Mesendoderm (in vitro differentiated cells): Measurements from ENCODE around the gene TNS1.

Experiments used
- DNase-seq: peaks from one replicate; pipeline ENCODE4 v3.0.0; 2013
- H2AK5ac ChIP-seq: 2 replicates; pipeline ENCODE4 v1.6.1; 2013; ENCODE audit warnings: low read length, inconsistent platforms
- H2BK120ac ChIP-seq: 2 replicates; pipeline ENCODE4 v1.6.1; 2013; ENCODE audit warnings: low read depth, mild to moderate bottlenecking, low read length, moderate library complexity, mixed read lengths
- H2BK15ac ChIP-seq: replicated peaks from 2 replicates; pipeline ENCODE4 v1.6.1; 2013; ENCODE audit warnings: low read depth, mild to moderate bottlenecking, moderate library complexity
- H2BK5ac ChIP-seq: 2 replicates; pipeline ENCODE4 v1.6.1; 2013; ENCODE audit warnings: low read length, inconsistent platforms
- H3K18ac ChIP-seq: 2 replicates; pipeline ENCODE4 v1.6.1; 2013; ENCODE audit warnings: mild to moderate bottlenecking, low read length, mixed read lengths
- H3K23ac ChIP-seq: one replicate; pipeline ENCODE4 v1.6.1; 2013; ENCODE audit warnings: low read length
- H3K27ac ChIP-seq: 2 replicates; pipeline ENCODE4 v1.5.1; 2013; ENCODE audit warnings: low read depth, mild to moderate bottlenecking, inconsistent platforms, low read length, moderate library complexity
- H3K27me3 ChIP-seq: 2 replicates; pipeline ENCODE4 v1.6.1; 2013; ENCODE audit warnings: low read length, control low read depth, mild to moderate bottlenecking, inconsistent platforms; ENCODE audit not compliant: insufficient read depth, poor library complexity
- H3K36me3 ChIP-seq: 2 replicates; pipeline ENCODE4 v1.6.1; 2013; ENCODE audit warnings: low read length, inconsistent platforms; ENCODE audit not compliant: control insufficient read depth, insufficient read depth
- H3K4ac ChIP-seq: one replicate; pipeline ENCODE4 v1.6.1; 2013; ENCODE audit warnings: low read depth, mild to moderate bottlenecking, low read length, moderate library complexity
- H3K4me1 ChIP-seq: 2 replicates; pipeline ENCODE4 v1.6.1; 2013; ENCODE audit warnings: low read depth, low read length, inconsistent platforms; ENCODE audit not compliant: control insufficient read depth
- H3K4me2 ChIP-seq: 2 replicates; pipeline ENCODE4 v1.6.1; 2013; ENCODE audit warnings: low read length
- H3K4me3 ChIP-seq: 2 replicates; pipeline ENCODE4 v1.5.1; 2013; ENCODE audit warnings: mild to moderate bottlenecking, low read length
- H3K56ac ChIP-seq: one replicate; pipeline ENCODE4 v1.6.1; 2013; ENCODE audit warnings: low read length
- H3K79me1 ChIP-seq: 2 replicates; pipeline ENCODE4 v1.6.1; 2013; ENCODE audit warnings: low read length, inconsistent platforms
- H3K79me2 ChIP-seq: 2 replicates; pipeline ENCODE4 v1.6.1; 2013; ENCODE audit warnings: mild to moderate bottlenecking, low read length; ENCODE audit not compliant: control insufficient read depth, insufficient read depth
- H3K9ac ChIP-seq: 2 replicates; pipeline ENCODE4 v1.6.1; 2013; ENCODE audit warnings: low read length, inconsistent platforms
- H4K5ac ChIP-seq: one replicate; pipeline ENCODE4 v1.6.1; 2013; ENCODE audit warnings: low read length
- H4K8ac ChIP-seq: one replicate; pipeline ENCODE4 v1.6.1; 2013; ENCODE audit warnings: low read depth, mild to moderate bottlenecking, control low read depth, low read length, moderate library complexity
- WGBS: extraction: QIAGEN DNeasy Blood & Tissue Kit; methylation state at CpG from one replicate; pipeline ENCODE4 v1.1.7; 2013; ENCODE audit warnings: low lambda C conversion rate, missing lambda C conversion rate; ENCODE audit not compliant: insufficient coverage; ENCODE audit errors: extremely low coverage; 5-methylcytosine and 5-hydroxymethylcytosine counted together

Gene TNS1

DNA sequence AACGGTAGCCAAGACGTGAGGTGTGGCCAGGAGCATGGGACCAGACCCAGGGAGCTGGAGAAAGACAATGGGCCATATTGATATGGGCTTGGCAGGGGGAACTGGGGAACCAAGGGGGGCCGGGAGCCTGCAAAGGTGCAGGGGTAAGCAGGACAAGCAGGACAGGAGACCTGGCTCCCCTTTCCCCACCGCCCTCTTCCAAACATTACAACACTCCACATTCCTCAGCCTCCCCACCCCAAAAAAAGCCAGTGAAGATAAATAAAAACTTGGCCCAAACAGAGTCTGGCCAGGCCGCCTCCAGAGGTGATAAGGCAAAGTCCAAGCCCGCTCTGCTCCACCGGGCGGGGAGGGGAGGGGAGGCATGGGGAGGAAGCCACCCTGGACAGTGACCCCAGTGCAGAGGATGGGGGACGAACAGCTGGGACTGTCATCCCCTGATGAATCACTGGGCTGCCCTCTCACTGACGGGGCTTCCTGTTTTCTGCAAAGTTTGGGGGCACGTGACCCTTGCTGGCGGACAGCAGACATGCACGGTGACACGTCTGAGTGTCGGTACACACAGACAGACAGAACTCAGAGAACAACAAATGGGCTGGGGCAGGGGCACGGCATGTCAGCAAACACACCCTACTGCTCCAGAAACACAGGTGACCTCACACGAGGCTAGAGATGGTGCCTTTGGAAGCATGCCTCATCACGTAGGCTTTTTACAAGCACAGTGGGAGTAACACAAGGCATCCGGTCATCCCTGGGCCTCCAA is 100.2 kb downstream of the TNS1 start:
- Histone ChIP-seq H2BK120ac (no peak overlapping the region), H3K4ac (no peak overlapping the region), H4K8ac (no peak overlapping the region), H3K18ac (no peak overlapping the region), H3K79me2 (no peaks in the 10 kb centered on the region), H3K56ac (no peak overlapping the region), H4K5ac (no peak overlapping the region), H2BK15ac (no peak overlapping the region), H3K27me3 (no peaks in the 10 kb centered on the region), H3K4me3 (no peak overlapping the region), H3K23ac (no peak overlapping the region), H3K4me2 (no peak overlapping the region), H3K9ac (no peak overlapping the region), H3K36me3 (no peaks in the 10 kb centered on the region), H2AK5ac (no peak overlapping the region), H3K79me1 (no peaks in the 10 kb centered on the region), H3K4me1 (no peaks in the 10 kb centered on the region), H3K27ac (no peak overlapping the region), H2BK5ac (no peak overlapping the region)
- no CpG with 5 or more reads among the region's 19 CpGs for WGBS
- DNase-seq = peak; percentile 52

DNA sequence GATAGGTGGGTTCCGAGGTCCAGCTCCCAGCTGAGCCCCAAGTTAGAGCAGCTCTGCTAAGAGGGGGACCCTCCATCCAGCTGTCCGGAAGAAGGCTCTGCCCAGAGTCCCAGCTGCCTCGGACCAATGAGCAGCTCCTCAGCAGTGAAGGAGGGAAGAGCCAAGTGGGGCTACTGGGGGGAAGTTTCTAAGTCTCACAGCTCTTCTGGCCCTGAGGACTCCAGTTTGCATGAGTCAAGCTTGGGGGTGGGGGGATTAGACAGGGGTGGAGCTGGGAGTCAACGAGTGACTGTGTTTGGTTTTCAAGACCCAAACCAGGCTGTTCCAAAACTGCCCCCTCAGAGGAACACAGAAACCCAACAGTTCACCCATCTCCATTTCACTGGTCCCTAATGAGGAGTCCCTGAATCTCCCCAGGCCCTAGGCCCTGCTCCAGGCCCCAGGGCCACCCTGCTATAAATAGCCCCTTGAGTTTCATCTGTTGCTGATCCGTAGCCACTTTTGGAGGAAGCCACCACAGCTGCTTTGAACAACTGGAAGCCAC is 100.9 kb downstream of the TNS1 start:
- no peak overlapping the region for H4K5ac ChIP-seq
- H3K9ac ChIP-seq = no peak overlapping the region
- H3K79me2 ChIP-seq = no peaks in the 10 kb centered on the region
- no peaks in the 10 kb centered on the region for H3K27me3 ChIP-seq
- no peak overlapping the region for H3K4me2 ChIP-seq
- no peak overlapping the region for H2BK5ac ChIP-seq
- no peak overlapping the region for H2BK120ac ChIP-seq
- no peak overlapping the region for H3K56ac ChIP-seq
- no peak overlapping the region for H2AK5ac ChIP-seq
- no CpG with 5 or more reads among the region's 5 CpGs for WGBS
- H3K4me1 ChIP-seq = no peaks in the 10 kb centered on the region
- no peaks in the 10 kb centered on the region for H3K79me1 ChIP-seq
- H3K23ac ChIP-seq = no peak overlapping the region
- H2BK15ac ChIP-seq = no peak overlapping the region
- no peak overlapping the region for H3K18ac ChIP-seq
- no peak overlapping the region for H4K8ac ChIP-seq
- no peaks in the 10 kb centered on the region for H3K36me3 ChIP-seq
- H3K4me3 ChIP-seq = no peak overlapping the region
- no peak overlapping the region for H3K27ac ChIP-seq
- no peak for DNase-seq
- H3K4ac ChIP-seq = no peak overlapping the region

DNA sequence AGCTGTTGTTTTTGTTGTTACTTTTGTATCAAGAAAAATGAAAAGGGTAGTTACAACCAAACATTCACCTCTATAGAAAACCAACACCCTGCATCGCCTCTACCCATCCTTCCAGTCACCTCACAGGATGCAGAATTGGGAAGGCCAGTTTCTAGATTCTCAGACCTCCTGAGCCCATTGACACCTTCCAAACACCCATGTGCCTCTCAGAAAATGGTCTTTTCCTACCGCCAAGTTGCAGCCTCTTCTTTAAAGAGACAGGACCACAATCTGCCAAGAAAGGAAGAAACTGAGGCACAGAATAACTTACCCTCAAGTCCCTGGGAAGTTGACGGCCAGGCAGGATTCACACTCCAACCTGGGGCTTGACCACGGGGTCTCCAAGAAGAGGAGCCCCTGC is 101.4 kb downstream of the TNS1 start:
- no CpG with 5 or more reads among the region's 4 CpGs for WGBS
- no peak overlapping the region for H2AK5ac ChIP-seq
- H4K8ac ChIP-seq = no peak overlapping the region
- H2BK15ac ChIP-seq = no peak overlapping the region
- no peak overlapping the region for H4K5ac ChIP-seq
- no peak for DNase-seq
- H3K4ac ChIP-seq = no peak overlapping the region
- H2BK5ac ChIP-seq = no peak overlapping the region
- no peak overlapping the region for H3K18ac ChIP-seq
- H3K27me3 ChIP-seq = no peaks in the 10 kb centered on the region
- H2BK120ac ChIP-seq = no peak overlapping the region
- H3K23ac ChIP-seq = no peak overlapping the region
- H3K4me1 ChIP-seq = no peaks in the 10 kb centered on the region
- no peaks in the 10 kb centered on the region for H3K79me2 ChIP-seq
- no peak overlapping the region for H3K9ac ChIP-seq
- H3K36me3 ChIP-seq = no peaks in the 10 kb centered on the region
- H3K27ac ChIP-seq = no peak overlapping the region
- no peak overlapping the region for H3K4me3 ChIP-seq
- no peaks in the 10 kb centered on the region for H3K79me1 ChIP-seq
- H3K56ac ChIP-seq = no peak overlapping the region
- H3K4me2 ChIP-seq = no peak overlapping the region

DNA sequence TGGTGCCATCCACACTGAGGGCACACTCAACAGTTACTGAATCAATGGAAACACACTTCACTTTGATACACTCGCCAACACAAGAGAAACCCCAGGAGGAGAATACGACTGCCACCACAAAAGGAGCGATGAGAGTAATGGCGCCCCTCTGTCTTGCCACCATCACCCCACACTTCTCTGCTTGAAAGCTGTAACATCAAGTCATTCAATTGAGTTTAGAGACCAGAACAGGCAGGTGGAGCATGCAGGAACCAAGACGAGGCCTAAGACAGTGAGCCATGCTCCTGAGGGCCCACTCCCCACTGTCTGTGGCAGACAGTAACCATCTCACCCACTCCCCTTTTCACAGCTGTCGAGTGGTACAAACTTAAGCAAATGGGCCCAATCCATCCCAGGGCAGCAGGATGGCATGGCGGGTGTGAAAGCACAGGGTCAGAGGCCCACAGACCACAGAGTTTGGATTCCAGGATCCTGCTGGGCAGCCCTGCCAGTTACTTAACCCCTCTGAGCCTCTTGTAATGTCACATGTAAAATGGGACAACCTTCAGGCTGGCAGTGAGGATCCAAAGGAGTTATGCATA is 101.9 kb downstream of the TNS1 start:
- Histone ChIP-seq H2BK15ac (no peak overlapping the region), H3K4me2 (no peak overlapping the region), H3K4me3 (no peak overlapping the region), H4K8ac (no peak overlapping the region), H3K4me1 (no peaks in the 10 kb centered on the region), H3K36me3 (no peaks in the 10 kb centered on the region), H3K4ac (no peak overlapping the region), H3K9ac (no peak overlapping the region), H3K79me2 (no peaks in the 10 kb centered on the region), H2BK5ac (no peak overlapping the region), H3K18ac (no peak overlapping the region), H3K79me1 (no peaks in the 10 kb centered on the region), H2BK120ac (no peak overlapping the region), H3K27ac (no peak overlapping the region), H3K27me3 (no peaks in the 10 kb centered on the region), H2AK5ac (no peak overlapping the region), H3K23ac (no peak overlapping the region), H3K56ac (no peak overlapping the region), H4K5ac (no peak overlapping the region)
- WGBS = no CpG with 5 or more reads among the region's 7 CpGs
- no peak for DNase-seq

DNA sequence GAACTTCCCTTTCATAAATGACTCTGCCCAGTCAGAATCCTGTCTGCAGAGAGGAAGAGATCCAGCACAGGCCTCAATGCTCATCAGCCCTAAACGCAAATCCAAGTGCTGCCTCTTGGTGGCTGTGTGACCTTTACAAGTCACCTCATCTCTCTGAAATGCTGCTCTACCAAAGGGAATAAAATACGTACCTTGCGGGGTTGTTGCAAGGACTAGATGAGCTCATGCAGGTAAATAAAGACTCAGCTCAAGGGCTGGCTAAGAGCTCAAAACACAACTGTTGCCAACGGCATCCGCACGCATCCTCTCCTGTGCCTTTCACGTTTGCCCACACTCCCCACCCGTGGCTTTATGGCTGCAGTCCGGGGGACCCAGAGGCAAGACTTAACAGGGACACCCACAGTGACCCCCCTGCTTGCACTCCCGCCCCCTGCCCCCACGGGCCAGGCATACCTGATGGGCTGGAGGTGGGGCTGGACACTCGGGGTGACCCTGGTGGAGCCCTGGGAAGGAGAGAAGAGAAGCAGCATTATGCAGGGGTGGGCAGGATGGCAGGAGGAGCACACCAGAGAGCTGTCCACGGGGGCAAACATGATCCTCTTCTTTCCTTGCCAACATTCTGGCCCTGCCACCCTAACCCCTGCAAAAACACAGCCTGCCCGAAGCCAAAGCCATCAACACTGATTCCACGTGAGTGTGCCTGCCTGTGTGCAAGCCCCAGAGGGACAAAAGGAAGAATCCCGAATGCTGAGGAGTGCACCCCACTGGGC is 102.6 kb downstream of the TNS1 start:
- Histone ChIP-seq H3K79me1 (no peaks in the 10 kb centered on the region), H4K8ac (no peak overlapping the region), H4K5ac (no peak overlapping the region), H3K4me2 (no peak overlapping the region), H3K36me3 (no peaks in the 10 kb centered on the region), H3K27ac (no peak overlapping the region), H3K27me3 (no peaks in the 10 kb centered on the region), H3K4me1 (no peaks in the 10 kb centered on the region), H2BK120ac (no peak overlapping the region), H3K23ac (no peak overlapping the region), H3K18ac (no peak overlapping the region), H2BK15ac (no peak overlapping the region), H3K79me2 (no peaks in the 10 kb centered on the region), H2BK5ac (no peak overlapping the region), H2AK5ac (no peak overlapping the region), H3K9ac (no peak overlapping the region), H3K56ac (no peak overlapping the region), H3K4ac (no peak overlapping the region), H3K4me3 (no peak overlapping the region)
- no CpG with 5 or more reads among the region's 16 CpGs for WGBS
- DNase-seq = peak; percentile 79
